Muscle of arm (tissue), 12 donors: ENCODE data around the gene SPEG. TPM values are rescaled to one million over a fixed set of nuclear protein-coding genes. Genes with fewer than 3 reads are reported as not detected.

Experiments used
- DNase-seq: peaks from one replicate; pipeline ENCODE4 v3.0.0-alpha.2; 2013
- polyA plus RNA-seq, 12 donors: library from polyadenylated mRNA; unstranded; fragments of 120-200 nt; gene quantifications; one replicate each; pipeline ENCODE4 v1.2.1, GENCODE V29; 2013; ENCODE audit not compliant: insufficient read length in 12 of 12

Gene SPEG
- polyA plus RNA-seq, 12 donors = 61.4 to 251 (median 156) TPM

GRCh38 chr2:219545295-219545942, 110.8 kb downstream of the SPEG start:
- DNase-seq = no peak

- no peak for DNase-seq
Measured at GRCh38 chr2:219545943-219546352, 111.3 kb downstream of the SPEG start.

GRCh38 chr2:219547621-219548020, 113.0 kb downstream of the SPEG start:
- DNase-seq = no peak

Other genes starting within 250 kb of the SPEG start
- gene ZFAND2B, start 228.1 kb upstream of the SPEG start, polyA plus RNA-seq = 10 to 100 TPM in 11 of 12 donors, not detected in 1; 16.5 to 36.6 (median 24.2) TPM
- 10 to 100 TPM in 11 of 12 donors, not detected in 1; 28.3 to 42.0 (median 29.6) TPM for gene ABCB6, start 215.9 kb upstream of the SPEG start, polyA plus RNA-seq
- gene ATG9A, start 205.2 kb upstream of the SPEG start, polyA plus RNA-seq = 10 to 100 TPM in 11 of 12 donors, not detected in 1; 26.7 to 49.9 (median 31.6) TPM
- gene ANKZF1, start 205.0 kb upstream of the SPEG start, polyA plus RNA-seq = 10 to 100 TPM in 11 of 12 donors, not detected in 1; 16.1 to 60.7 (median 24.1) TPM
- 10 to 100 TPM in 1 of 12 donors, 1 to 10 TPM in 9, not detected in 2; 3.4 to 11.6 (median 5.4) TPM for gene GLB1L, start 189.4 kb upstream of the SPEG start, polyA plus RNA-seq
- gene STK16, start 189.4 kb upstream of the SPEG start, polyA plus RNA-seq = 10 to 100 TPM in 11 of 12 donors, not detected in 1; 13.6 to 36.2 (median 17.0) TPM
- under 1 TPM in 3 of 12 donors, not detected in 9; 0.21 to 0.24 (median 0.23) TPM for gene TUBA4B, start 181.6 kb upstream of the SPEG start, polyA plus RNA-seq
- 100 to 1,000 TPM in 10 of 12 donors, 10 to 100 TPM in 1, not detected in 1; 75.2 to 146 (median 120) TPM for gene TUBA4A, start 180.9 kb upstream of the SPEG start, polyA plus RNA-seq
- 10 to 100 TPM in 11 of 12 donors, not detected in 1; 66.8 to 96.2 (median 82.4) TPM for gene DNAJB2, start 155.5 kb upstream of the SPEG start, polyA plus RNA-seq
- gene PTPRN, start 125.4 kb upstream of the SPEG start, polyA plus RNA-seq = under 1 TPM in 6 of 12 donors, not detected in 6; 0.17 to 0.44 (median 0.22) TPM
- gene RESP18, start 102.1 kb upstream of the SPEG start, polyA plus RNA-seq = not detected
- gene DNPEP, start 46.9 kb upstream of the SPEG start, polyA plus RNA-seq = 10 to 100 TPM in 11 of 12 donors, not detected in 1; 25.7 to 53.3 (median 34.3) TPM
- 1,000 to 10,000 TPM; 1,983 to 5,935 (median 4,188) TPM for gene DES, start 16.5 kb upstream of the SPEG start, polyA plus RNA-seq
- 10 to 100 TPM in 11 of 12 donors, not detected in 1; 18.5 to 82.8 (median 25.4) TPM for gene GMPPA, start 64.0 kb downstream of the SPEG start, polyA plus RNA-seq
- gene ASIC4, start 79.6 kb downstream of the SPEG start, polyA plus RNA-seq = 1 to 10 TPM in 1 of 12 donors, under 1 TPM in 9, not detected in 2; 0.24 to 1.1 (median 0.48) TPM
- gene CHPF, start 109.0 kb downstream of the SPEG start, polyA plus RNA-seq = 100 to 1,000 TPM in 1 of 12 donors, 10 to 100 TPM in 10, not detected in 1; 33.4 to 111 (median 41.4) TPM
- gene TMEM198, start 109.2 kb downstream of the SPEG start, polyA plus RNA-seq = 1 to 10 TPM in 11 of 12 donors, not detected in 1; 1.6 to 4.8 (median 2.4) TPM
- 100 to 1,000 TPM in 10 of 12 donors, 10 to 100 TPM in 1, not detected in 1; 93.2 to 179 (median 118) TPM for gene OBSL1, start 136.7 kb downstream of the SPEG start, polyA plus RNA-seq
- gene INHA, start 137.5 kb downstream of the SPEG start, polyA plus RNA-seq = 1 to 10 TPM in 5 of 12 donors, under 1 TPM in 5, not detected in 2; 0.28 to 1.5 (median 0.97) TPM
- gene STK11IP, start 163.0 kb downstream of the SPEG start, polyA plus RNA-seq = 10 to 100 TPM in 11 of 12 donors, not detected in 1; 10.8 to 22.0 (median 14.2) TPM
- 10 to 100 TPM in 4 of 12 donors, 1 to 10 TPM in 7, not detected in 1; 4.2 to 15.2 (median 7.8) TPM for gene SLC4A3, start 192.8 kb downstream of the SPEG start, polyA plus RNA-seq